Measurements from ENCODE around the gene RPS6KA5.
"Not testable (repeated sequence)": the region's sequence is repeated elsewhere in the genome, so short reads cannot be mapped to it uniquely, and the experiment has no call there.

Gene RPS6KA5

DNA sequence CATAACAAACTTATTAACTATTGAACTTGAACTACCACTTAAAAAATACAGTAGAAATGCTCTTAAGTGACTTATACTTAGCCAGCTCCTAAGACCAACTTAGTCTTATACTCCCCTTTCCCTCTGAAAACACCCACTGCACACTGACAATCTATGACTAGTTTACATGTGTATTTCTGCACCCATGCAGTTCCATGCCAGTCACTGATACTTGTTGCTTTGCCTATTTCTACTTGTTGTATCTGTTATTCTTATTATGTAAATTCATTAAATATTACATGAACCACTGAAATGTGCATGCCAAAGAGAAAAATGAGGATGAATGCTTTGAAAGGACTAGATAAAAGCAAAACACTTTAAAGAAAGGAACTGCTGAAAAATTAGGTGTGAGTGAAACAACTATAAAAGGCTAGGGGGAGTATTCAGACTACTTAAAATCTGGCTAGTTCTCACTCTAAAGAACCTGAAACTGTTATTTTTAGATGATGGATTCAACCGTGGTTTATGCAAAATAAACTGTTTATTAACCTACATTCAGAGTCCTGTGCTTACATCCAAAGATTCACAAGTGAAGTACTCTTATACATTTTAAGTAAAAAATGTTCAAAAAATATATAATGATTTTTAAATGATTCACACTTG lies 74.7 kb downstream of the RPS6KA5 start:
- no peak for DNase-seq (ENCODE audit: low read depth)

DNA sequence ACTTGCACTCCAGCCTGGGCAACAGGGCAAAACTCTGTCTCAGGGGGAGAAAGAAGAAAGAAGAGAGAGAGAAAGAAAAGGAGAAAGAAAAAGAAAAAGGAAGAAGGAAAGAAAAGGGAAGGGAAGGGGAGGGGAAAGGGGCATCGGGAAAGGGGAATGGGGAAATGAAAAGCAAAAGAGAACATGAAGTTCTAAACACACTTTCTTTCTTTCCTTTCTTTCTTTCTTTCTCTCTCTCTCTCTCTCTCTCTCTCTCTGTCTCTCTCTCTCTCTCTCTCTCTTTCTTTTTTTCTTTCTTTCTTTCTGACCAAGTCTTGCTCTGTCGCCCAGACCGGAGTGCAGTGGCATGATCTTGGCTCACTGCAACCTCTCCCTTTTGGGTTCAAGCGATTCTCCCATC lies 76.9 kb downstream of the RPS6KA5 start:
- DNase-seq (ENCODE audit: low read depth) = no peak

DNA sequence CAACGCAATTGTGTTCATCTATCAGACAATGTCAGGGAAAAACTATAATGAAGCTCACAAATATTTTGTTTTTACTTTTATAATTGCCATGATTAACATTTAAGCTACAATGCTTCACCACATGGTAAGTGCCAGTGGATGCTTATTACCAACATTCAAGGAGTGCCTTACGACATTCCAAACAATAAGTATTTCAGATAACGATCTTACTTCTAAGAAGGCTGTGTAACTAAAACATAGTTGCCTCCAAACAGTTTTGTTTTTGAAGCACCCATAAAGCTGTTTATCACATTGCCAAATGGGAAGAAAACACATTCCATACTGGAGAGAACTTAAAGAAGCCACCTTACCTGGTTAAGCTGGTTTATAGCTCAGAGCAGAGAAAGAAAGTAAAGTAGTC lies 78.8 kb downstream of the RPS6KA5 start:
- no peak for DNase-seq (ENCODE audit: low read depth)

DNA sequence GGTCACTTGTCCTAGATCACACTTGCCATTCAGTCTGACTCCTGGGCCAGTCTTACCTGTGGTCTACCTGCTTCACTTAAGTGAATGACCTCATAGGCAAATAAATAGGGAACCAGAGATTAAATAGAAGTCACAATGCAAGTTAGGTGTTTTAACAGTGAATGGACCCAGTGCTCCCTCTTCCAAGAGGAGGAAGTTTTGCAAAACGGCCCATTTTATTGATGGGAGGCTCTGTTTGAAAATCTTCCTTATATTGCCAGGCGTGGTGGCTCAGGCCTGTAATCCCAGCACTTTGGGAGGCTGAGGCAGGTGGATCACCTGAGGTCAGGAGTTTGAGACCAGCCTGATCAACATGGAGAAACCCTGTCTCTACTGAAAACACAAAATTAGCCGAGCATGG lies 79.8 kb downstream of the RPS6KA5 start:
- not testable (repeated sequence) for DNase-seq (ENCODE audit: low read depth)

DNA sequence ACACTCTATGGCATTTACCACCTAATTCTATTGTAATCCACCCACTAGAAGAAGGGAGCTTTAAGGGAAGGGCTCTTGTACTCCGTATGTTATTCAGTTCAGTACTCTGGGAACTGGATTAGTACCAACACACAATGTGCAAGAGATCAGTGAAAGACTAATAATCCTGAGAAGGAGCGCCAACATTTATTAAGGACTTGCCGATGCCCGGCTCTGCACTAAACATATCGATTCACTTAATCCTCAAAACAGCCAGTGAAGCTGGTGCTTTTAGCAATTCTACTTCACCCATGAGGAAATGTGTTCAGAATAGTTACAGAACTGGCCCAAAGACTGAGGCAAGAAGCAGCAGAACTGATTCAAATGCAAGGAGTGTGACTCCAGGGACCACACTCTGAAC lies 80.9 kb downstream of the RPS6KA5 start:
- no peak for DNase-seq (ENCODE audit: low read depth)

DNA sequence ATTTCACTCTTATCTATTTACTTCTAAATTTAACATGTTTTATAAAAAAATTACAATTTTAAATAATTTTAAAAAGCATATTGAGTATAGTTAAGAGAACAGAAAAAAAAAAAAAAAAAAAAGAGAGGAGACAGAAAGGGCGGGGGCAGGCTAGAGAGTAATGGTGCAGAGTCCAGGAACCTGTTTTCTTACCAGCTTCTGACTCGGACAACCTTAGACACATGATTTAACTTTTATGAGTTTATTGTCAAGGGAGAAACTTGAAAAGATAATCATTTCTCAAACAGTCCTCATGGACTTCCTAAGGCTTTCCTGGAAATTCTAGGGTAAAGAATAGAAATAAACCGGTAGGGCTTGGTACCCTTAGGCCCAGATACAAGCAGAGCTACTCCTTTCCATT lies 84.3 kb downstream of the RPS6KA5 start:
- DNase-seq (ENCODE audit: low read depth) = no peak

DNA sequence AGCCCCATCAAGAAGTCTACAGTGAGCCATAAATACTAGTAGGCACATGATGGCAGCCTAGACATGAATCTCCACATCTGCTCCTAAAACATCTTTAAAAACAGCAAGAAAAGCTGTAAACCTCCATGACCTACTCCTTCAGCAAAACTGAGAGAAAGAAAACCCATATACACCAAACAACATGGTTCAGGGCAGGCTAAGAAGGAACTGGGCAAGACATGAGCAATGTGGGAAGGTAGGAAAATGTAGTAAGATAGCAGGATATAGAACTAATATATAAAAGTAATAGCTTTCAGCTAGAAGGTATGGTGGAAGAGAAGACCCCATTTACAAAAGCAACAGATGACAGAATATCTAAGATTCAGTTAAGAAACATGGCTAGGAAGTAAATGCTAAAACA lies 88.8 kb downstream of the RPS6KA5 start:
- no peak for DNase-seq (ENCODE audit: low read depth)

DNA sequence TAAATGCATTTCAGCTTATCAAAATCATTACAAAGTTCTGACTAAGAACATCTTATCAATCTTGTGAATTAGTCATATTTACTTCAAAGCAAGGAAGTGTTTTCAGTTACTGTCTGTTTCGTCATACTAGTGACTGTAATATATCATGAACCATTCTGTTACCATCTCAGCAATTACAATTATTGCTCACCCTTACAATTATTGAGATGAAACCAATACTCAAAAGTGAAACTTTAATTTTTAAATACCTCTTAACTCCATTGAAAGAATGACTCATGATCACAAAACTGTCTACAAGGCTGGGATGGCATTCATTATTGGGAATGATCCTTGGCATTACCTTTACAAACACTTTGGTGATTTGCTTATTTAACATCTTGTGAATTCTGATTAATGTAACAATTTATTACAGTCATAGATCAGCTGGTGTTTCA lies 90.3 kb downstream of the RPS6KA5 start:
- DNase-seq (ENCODE audit: low read depth) = no peak

DNA sequence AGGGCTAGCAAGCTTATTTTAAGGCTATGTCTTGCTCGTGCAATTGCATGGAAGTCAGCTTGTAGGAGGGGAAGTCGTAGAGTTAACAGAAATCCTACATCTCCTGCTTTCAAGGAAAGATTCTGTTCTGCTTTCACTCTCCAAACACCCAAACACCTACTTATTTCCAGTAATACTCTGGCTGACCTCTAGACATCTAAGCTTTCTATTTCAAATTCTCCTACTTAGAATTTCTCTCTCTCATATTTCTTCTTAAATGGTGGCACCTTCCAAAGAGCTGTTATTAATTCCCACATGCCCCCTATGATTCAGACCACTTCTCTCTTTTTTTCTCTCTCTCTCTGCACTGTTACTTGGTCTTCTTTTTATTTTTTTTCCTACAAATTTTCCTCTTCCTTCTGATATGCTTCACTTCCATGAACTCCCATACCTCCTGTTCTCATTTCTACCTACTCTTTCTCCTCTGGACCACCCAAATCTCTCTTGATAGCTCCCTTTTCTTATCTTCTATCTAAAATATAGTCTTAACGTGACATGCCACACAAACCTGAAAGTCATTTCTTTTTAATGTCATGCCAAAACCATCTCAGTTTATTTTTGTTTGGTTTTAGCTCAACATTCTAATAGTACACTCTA lies 90.8 kb downstream of the RPS6KA5 start:
- DNase-seq (ENCODE audit: low read depth) = no peak

DNA sequence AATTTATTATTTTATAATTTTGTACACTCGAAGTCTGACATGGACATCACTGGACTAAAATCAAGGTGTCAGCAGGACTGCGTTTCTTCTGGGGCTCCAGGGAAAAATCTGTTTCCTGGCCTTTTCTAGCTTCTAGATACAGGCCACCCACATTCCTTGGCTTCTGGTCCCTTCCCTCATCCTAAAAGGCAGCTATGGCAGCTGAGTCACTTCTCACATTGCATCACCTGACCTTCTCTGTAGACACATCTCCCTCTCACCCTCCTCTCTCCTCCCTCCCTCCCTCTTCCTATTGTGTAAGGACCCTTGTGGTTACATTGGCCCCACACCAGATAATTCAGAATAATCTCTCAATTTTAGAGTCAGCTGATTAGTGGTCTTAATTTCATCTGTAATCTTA lies 92.4 kb downstream of the RPS6KA5 start:
- DNase-seq (ENCODE audit: low read depth) = peak; percentile 14

DNA sequence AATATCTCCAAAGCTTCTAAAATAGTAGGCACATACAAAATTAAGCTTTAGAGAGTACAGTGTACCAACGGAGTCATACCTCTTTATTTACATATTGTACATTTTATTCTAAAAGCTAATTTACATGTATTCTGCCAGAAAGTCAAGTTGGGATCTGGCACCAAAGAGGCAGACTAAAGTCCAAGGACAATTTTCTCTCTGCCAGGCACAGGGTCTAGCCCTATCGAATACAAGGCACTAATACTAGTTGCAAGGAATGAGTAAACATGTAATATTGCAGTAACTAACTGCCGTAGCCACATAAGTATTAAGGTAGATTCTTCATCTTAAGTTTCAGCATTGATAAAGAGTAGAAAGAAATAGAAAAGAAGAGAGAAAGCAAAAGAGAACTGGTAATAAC lies 93.9 kb downstream of the RPS6KA5 start:
- no peak for DNase-seq (ENCODE audit: low read depth)

DNA sequence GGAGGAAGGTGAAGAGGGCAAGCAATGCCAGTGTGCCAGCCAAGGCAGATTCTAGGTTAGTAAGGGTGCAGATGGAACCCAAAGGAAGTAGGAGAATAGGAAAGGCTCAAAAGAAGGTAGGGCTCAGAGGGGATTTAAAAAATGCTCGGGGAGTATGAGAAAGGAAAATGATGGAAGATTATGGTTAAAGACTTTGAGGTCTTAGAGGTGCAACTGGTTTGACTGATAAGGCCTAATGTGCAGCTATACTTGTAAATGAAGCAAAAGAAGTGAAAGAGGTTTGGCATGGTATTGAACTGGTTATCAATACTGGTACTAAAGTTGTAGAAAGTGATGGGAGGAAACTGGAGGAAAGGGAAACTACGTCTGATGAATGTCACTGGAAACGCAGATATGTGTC lies 94.7 kb downstream of the RPS6KA5 start:
- no peak for DNase-seq (ENCODE audit: low read depth)

DNA sequence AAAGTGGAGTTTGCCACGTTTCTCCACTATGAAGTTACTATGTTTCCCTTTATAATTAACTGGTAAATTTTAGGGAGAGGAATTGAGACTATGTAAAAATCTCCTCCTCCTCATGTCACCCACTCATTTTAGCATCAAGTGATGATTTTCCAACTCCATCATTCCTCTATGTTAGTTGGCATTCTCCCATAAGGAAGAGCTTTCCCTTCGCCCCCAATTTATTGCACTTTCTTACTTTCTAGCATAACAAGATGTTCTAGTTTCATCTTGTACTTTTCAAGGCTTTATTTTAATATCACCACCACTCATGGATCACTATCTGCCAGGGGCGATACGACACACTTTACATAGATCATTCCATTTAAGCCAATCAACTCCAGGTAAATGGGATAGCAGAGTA lies 97.1 kb downstream of the RPS6KA5 start:
- no peak for DNase-seq (ENCODE audit: low read depth)

DNA sequence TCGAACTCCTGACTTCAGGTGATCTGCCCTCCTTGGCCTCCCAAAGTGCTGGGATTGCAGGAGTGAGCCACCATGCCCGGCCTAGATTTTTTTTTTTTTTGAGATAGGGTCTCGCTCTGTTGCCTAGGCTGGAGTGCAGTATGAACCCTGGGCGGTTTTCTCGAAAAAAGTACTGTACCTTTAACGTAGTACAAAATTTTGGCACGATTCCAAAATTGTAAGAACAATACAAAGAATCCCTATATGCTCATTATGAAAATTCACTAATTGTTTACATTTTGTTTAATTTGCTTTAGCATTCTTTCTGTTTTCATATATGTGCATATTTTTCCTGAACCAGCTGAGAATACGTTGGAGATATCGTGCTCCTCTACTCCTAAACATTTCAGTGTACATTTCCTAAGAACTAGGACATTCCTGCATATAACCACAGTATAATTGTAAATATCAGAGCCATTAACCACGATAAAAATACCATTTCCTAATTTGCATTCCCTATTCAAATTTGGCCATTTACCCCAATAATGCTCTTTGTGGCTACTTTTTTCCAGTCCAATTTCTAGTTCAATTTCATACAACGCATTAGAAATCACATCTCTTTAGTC lies 97.8 kb downstream of the RPS6KA5 start:
- DNase-seq (ENCODE audit: low read depth) = no peak

DNA sequence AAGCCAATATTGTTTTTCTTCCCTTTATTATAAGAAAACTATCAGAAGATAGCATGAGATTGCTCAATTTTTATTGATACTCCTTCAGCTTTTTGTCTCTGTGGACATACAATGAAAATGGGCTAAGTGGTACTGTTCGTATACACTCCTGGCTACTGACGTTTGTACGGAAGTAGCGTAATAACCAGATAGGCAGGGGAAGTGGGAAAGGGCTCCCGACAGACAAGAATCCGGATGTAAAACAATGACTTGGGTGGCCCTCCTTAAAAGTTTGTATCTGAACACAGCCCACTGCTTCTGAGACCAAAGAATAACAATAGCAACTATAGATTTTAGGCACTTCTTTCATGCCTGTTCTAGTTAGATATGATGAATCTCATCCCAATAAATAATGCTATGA lies 99.6 kb downstream of the RPS6KA5 start:
- no peak for DNase-seq (ENCODE audit: low read depth)

DNA sequence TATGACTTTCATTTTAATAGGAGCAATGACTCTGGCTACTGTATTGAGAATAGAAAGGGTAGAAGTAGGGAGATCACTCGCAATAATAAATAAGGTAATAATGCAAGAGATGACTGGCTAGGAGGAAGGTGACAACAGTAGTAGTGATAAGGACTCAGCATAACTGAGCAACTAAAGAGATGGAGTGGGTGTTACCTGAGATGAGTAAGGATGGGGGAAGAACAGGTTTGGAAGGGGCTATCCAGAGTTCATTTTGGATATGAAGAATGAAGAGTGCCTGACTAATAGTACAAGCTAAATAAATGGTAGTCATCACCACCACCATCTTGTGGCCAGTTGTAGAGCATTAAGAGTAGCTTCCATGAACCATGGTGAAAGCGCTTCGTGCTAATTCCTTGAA lies 101.1 kb downstream of the RPS6KA5 start:
- DNase-seq (ENCODE audit: low read depth) = no peak

DNA sequence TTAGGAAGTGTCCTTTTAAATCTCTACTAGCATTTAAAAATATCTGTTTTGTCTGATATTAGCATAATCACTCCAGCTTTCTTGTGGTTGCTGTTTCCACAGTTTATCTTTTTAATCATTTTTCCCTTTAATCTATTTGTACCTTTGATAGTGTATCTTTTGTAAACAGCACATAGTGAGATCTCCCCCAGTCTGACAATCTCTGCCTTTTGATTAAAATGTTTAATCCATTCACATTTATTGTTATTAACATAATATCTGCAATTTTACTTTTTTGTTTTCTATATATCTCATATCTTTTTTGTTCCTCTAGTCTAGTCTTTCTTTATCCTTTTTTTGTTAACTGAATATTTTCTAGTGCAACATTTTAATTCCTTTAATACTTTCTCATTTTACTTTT lies 104.2 kb downstream of the RPS6KA5 start:
- DNase-seq (ENCODE audit: low read depth) = no peak

DNA sequence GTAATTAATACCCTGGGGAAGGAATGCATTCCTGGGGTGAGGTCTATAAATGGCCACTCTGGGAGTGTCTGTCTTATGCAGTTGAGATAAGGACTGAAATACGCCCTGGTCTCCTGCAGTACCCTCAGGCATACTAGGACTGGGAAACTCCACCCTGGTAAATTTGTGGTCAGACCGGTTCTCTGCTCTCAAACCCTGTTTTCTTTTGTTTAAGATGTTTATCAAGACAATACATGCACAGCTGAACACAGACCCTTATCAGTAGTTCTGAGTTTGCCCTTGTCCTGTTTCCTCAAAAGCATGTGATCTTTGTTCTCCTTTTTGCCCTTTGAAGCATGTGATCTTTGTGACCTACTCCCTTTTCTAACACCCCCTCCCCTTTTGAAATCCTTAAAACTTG lies 106.8 kb downstream of the RPS6KA5 start:
- not testable (repeated sequence) for DNase-seq (ENCODE audit: low read depth)

DNA sequence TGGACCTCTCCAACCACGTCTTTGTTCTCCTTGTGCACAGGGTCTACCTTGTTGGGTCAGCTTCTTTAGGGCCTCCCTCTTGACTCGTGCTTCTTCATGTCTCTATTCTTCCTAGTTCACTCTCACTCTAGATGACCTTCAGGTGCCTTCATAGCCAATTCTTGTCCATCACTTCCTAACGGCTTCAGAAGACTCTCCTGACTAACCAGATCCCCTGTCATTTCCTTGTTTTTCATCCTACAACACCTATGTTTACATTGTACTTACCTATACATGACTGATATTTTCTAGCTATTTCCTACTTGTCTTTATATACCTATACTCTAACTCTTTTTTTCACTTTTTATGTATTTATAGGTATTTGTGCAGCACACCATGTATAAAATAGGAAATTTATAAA lies 117.1 kb downstream of the RPS6KA5 start:
- no peak for DNase-seq (ENCODE audit: low read depth)

DNA sequence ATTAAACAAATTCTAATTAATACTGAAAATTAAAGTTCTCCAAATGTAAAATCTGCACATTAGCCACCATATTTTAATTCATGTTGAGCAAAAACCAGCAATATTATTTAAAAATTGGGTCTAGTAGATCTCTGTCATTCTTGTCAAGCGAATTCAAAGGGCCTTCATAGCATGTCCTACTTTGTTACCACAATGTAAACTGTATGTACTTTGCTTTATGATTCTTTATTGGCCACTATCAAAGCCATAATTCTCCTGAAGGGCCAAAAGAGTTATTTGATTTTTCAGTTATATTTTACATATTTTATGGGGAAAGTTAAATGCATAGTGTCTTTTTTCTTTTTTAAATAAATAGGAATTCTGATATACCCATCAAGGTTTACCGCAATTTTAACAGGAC lies 117.9 kb downstream of the RPS6KA5 start:
- no peak for DNase-seq (ENCODE audit: low read depth)

DNA sequence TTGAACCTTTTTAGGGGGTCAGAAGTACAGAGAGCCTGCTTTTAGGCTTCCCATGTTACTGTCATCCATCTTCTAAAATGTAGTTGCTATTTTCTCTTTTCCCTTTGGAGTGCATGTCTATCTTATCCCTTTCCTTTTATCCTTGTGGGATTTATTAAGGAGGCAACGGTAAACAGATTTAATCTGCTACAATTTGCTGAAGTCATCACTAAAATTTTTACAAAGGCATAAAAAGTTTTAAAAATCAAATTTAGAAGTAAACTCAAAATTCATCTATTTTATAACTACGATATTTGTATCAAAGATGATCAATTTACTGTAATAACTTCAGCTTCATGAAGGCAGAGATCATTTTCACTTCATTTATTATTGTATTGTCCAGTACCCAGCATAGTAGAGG lies 118.7 kb downstream of the RPS6KA5 start:
- DNase-seq (ENCODE audit: low read depth) = no peak

DNA sequence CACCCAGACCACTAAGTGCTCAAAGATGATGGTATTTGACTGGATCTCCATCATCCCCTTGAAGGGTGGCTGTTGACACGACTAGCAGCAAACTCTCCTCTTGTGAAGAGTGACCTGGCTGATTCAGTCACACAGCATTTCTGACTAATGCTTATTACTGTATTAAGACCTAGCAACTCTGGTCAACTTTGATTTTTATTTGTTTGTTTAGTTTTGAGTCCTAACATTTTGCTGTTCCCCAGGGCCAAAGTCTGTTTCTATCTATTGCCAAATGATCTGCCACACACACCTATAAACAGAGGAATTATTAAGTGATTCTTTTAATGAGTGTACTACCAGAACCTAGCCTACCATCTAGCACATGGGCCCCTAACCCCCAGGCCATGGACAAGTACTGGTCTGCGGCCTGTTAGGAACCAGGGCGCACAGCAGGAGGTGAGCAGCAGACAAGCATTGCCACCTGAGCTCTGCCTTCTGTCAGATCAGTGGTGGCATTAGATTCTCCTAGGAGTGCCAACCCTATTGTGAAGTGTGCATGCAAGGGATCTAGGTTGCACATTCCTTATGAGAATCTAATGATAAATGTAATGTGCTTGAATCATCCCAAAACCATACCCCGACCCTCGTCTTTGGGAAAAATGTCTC lies 120.0 kb downstream of the RPS6KA5 start:
- DNase-seq (ENCODE audit: low read depth) = no peak

DNA sequence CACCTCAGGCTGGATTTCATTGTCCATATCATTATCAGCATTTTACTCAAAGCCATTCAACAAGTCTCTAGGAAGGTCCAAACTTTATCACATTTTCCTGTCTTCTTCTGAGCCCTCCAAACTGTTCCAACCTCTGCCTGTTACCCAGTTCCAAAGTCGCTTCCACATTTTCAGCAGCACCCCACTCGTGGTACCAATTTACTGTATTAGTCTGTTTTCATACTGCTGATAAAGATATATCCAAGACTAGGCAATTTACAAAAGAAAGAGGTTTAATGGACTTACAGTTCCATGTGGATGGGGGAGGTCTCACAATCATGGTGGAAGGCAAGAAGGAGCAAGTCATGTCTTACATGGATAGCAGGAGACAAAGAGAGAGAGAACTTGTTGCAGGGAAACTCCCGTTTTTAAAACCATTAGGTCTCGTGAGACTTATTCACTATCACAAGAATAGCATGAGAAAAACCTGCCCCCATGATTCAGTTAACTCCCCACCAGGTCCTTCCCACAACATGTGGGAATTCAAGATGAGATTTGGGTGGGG lies 121.1 kb downstream of the RPS6KA5 start:
- not testable (repeated sequence) for DNase-seq (ENCODE audit: low read depth)
